ENCODE data around the gene SHD.

DNA sequence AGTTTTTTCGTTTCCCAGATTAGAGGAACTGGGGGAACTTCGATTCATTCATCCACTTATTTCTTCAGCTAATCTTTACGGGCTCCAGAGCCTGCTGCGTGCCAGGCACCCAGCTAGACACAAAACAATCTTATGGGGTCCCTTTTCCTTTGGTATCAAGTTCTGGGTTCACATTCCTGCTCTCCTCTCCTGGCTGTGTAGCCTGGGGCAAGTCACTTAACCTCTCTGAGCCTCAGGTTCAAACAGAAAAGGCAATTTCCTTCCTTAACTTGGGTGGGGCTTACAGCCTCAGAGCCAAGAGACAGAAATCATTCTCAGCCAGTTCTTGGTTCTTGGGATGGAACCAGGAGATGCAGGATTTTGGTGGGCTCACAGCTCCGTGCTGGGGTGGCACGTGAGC lies 5.9 kb downstream of the SHD start:
- no peak for TF ChIP-seq POLR2A (IDR thresholded peaks at IDR 0.05)
- TF ChIP-seq, protein P1, sequence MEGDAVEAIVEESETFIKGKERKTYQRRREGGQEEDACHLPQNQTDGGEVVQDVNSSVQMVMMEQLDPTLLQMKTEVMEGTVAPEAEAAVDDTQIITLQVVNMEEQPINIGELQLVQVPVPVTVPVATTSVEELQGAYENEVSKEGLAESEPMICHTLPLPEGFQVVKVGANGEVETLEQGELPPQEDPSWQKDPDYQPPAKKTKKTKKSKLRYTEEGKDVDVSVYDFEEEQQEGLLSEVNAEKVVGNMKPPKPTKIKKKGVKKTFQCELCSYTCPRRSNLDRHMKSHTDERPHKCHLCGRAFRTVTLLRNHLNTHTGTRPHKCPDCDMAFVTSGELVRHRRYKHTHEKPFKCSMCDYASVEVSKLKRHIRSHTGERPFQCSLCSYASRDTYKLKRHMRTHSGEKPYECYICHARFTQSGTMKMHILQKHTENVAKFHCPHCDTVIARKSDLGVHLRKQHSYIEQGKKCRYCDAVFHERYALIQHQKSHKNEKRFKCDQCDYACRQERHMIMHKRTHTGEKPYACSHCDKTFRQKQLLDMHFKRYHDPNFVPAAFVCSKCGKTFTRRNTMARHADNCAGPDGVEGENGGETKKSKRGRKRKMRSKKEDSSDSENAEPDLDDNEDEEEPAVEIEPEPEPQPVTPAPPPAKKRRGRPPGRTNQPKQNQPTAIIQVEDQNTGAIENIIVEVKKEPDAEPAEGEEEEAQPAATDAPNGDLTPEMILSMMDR (IDR thresholded peaks at IDR 0.05) = no peak

All from testis (tissue), 2 donors.